ENCODE measurements around the gene APC.

DNA sequence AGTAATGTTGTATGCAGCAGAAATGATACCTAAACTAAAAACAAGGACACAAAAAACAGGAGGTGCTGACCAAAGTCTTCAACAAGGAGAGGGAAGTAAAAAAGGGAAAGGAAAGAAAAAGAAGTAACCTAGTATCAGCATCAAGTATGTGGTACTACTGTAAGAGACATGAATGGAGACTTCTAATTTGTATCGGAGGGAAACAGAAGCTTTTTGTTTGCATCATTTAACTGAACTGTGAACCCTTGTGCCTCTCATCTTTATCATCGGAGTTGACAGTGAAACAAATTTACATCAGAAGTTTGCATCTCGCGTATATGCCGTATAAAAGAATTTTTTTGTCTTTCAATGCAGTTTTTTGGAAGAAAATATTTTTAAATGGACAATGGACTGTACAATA lies 129.7 kb downstream of the APC start:
- TF ChIP-seq, protein P1, sequence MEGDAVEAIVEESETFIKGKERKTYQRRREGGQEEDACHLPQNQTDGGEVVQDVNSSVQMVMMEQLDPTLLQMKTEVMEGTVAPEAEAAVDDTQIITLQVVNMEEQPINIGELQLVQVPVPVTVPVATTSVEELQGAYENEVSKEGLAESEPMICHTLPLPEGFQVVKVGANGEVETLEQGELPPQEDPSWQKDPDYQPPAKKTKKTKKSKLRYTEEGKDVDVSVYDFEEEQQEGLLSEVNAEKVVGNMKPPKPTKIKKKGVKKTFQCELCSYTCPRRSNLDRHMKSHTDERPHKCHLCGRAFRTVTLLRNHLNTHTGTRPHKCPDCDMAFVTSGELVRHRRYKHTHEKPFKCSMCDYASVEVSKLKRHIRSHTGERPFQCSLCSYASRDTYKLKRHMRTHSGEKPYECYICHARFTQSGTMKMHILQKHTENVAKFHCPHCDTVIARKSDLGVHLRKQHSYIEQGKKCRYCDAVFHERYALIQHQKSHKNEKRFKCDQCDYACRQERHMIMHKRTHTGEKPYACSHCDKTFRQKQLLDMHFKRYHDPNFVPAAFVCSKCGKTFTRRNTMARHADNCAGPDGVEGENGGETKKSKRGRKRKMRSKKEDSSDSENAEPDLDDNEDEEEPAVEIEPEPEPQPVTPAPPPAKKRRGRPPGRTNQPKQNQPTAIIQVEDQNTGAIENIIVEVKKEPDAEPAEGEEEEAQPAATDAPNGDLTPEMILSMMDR (IDR thresholded peaks at IDR 0.05; ENCODE audit: extremely low read depth in 1 of 2, insufficient read depth in 1 of 2, low read depth in 1 of 2, low read length in 2 of 2), result no peak
- TF ChIP-seq, protein P2, sequence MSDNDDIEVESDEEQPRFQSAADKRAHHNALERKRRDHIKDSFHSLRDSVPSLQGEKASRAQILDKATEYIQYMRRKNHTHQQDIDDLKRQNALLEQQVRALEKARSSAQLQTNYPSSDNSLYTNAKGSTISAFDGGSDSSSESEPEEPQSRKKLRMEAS (IDR thresholded peaks at IDR 0.05; ENCODE audit: insufficient read depth, insufficient read length), result no peak

All from endothelial cell of umbilical vein (primary cell).